Ishikawa (cell line): ENCODE results near the gene FBXO41.

Source experiments
- NFIC ChIP-seq: IDR thresholded peaks from 2 replicates; pipeline ENCODE4 v1.6.1; 2012
- TAF1 ChIP-seq: IDR thresholded peaks from 2 replicates; pipeline ENCODE4 v1.6.1; 2012; ENCODE audit warnings: low read depth, mild to moderate bottlenecking

GRCh38 chr2:73297151-73297559 lies 12.9 kb upstream of the FBXO41 start:
- TF ChIP-seq TAF1 (no peak), NFIC (no peak)
